Measurements from ENCODE around the gene SMG6.

Gene SMG6

DNA sequence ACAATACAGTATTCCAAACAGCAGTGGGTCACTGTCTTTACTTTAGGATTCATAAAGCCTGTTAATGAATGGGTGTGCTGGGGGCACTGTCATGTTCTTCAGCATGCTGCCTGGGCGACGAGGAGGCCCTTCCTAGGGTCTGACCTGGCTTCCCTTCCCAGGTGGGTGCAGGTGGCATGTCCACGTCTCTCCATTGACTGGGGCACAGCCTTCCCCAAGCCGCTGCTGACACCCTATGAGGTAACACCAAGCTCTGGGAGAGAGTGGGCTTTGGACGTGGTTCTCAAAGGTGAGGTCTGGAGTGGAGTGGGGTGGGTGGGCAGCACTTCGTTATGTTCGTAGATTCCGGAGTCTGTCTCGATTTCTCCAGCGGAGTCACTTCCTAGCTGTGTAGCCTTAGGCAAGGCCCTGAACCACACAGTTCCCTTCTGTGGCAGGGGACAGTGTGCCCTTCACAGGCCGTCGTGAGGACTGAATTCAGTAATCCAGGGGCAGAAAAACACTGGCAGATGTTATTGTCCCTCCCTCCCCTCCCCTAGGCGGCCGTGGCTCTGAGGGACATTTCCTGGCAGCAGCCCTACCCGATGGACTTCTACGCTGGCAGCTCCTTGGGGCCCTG, 262.5 kb downstream of the SMG6 start:
- DNase-seq: no peak

DNA sequence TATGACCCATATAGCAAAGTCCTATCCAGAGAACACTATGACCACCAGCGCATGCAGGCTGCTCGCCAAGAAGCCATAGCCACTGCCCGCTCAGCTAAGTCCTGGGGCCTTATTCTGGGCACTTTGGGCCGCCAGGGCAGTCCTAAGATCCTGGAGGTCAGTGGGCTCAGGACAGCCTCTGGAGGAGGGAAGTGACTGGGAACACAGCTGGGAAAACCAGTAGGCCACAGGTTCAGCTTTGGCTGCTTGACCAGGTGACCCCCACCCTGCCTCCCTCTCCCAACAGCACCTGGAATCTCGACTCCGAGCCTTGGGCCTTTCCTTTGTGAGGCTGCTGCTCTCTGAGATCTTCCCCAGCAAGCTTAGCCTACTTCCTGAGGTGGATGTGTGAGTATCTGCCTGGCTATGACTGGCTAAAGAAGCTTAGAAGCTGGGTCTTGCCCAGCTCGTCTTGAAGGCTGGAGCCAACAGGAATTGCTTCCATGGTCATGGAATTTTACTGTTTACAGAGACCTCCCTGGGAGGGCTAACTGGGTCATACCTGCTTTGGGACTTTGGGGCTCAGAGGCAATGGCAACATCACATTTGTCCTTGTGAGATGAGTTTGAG, 263.3 kb downstream of the SMG6 start:
- DNase-seq: no peak

DNA sequence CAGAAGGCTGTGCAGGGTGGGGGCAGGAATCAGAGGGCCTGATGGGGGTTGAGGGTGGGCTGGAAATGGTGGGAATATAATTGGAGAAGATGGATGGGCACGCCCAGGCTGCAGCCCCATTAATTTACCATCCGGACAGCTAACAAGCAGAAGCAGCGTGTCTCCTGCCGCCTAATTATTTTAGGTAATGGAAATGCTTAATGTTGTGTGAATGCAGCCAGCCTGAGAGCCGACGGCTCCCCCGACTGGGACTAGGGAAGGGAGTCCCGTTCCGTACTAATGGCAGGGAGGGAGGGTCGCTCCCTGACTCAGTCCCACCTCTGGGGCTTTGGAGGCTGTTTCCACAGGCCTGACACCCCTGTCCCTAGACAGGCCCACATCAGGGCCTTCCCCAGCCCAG, 266.4 kb downstream of the SMG6 start:
- no peak for DNase-seq

DNA sequence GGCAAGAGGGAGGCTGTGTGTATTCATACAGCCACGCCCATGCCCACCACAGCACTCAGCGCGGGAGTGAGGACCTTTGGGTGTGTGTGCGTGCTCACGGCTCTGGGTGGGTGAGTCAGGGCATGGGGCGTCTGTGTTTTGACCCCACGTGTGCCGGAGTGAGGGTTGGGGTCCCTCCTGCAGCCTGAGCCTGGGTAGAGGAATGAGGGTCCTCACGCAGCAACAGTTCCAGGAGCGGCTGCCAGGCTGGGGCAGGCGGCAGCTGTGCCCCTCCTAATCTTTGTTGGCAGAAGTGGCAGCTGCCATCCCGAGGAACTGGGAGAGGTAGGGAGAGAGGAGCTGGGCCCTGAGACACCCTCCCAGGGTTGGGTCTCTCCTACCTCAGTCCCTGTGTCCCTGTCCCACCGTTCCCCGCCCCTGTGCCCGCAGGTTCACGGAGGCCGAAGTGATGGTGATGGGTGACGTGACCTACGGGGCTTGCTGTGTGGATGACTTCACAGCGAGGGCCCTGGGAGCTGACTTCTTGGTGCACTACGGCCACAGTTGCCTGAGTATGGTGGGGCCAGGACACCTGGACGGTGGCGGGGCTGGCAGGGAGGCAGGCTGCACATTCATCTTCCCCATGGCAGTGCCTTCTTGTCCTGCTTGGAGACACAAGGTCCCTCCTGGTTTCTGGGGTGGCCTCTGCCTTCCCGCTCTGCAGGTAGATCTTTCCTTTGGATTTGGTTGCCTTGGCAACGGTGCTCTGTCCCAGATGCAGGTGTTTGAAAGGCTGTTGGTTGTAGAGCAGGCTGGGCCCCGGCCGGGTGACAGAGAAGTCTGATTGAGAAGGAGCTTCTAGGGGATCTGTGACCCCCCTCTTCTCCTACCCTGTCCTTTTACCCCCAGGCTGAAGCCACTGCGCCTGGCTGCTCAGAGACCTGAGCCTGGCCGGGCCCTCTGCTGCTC, 267.8 kb downstream of the SMG6 start:
- DNase-seq: no peak

DNA sequence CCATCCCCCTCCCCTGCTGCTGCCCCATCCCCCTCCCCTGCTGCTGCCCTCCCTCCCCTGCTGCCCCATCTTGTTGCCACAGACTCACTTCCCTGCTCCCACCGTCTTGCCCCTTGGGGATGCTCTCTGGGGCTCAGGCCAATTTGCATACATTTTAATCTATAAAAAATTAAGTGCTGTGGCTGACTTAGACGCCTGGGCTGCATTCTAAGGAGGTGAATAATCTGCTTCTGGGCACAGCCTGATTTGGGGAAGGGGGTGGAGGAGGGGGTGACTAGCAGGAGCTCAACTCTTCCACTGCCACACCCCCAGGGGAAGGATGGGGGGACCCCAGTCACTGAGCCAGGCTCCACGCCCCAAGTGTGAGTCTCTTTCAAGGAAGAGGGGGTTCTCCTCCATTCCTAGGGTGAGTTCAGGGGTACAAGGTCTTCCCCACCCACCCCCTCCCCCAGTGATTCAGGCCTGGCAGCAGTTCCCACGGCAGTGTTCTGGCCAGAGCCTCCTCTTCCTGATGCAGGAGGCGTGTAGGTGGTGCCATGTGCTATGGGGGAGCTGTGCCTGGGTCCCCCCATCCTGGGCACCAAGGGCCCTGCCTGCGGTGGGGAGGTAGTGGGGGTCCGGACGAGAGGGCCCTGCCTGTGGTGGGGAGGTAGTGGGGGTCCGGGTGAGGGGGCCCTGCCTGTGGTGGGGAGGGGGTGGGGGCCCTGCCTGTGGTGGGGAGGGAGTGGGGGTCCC, 268.6 kb downstream of the SMG6 start:
- no peak for DNase-seq

DNA sequence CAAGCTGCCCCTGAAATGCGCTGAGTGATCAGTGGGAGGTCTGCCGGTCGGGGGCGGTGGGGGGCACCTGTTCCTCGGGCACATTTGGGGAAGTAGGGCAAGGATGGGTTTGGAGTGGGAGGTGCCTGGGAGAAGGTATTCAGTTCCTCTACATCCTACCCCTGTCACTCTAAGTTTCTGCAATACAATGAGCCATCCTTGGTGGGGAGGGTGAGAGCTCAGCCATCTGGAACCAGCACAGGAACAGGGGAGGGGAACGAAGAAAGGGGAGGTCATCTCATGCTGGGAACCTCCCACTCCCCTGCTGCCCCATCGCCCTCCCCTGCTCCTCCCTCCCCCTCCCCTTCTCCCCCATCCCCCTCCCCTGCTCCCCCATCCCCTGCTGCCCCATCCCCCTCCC, 269.4 kb downstream of the SMG6 start:
- no peak for DNase-seq

DNA sequence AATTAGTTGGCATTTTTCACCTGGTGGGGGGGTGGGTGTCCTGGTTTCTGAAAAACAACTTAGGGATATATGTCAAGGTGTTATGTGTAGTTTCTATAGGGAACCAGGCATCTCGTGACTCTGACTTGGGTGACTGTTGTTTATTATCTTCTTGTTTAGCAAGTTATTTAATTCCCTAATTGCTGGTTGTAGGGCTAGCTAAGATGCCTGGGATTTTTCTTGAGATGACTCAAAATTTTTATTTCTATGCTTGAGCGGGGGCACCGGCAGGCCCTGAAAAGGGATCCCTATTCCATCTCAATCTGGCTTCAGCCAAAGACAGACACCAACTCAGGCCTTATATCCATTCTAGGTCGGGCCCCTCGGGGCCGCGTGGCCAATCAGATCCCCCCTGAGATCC, 270.4 kb downstream of the SMG6 start:
- no peak for DNase-seq

DNA sequence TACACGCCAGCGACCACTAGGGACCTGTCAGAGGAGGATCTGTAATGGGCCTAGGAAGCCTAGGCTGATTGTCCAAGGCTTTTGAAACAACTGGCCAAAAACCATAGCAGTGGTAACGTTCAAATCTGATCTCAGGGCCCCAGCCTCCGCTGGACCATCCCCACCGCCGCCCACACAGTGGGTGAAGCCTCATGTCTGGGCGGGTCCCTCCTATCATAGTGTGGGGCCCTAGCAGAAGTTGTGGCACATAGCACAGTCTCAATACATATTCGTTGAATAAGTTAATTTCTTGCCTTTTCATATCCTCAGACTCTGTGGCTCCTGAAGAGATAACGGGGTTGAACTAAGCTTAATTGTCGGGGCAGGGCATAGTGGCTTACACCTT, 272.8 kb downstream of the SMG6 start:
- no peak for DNase-seq

DNA sequence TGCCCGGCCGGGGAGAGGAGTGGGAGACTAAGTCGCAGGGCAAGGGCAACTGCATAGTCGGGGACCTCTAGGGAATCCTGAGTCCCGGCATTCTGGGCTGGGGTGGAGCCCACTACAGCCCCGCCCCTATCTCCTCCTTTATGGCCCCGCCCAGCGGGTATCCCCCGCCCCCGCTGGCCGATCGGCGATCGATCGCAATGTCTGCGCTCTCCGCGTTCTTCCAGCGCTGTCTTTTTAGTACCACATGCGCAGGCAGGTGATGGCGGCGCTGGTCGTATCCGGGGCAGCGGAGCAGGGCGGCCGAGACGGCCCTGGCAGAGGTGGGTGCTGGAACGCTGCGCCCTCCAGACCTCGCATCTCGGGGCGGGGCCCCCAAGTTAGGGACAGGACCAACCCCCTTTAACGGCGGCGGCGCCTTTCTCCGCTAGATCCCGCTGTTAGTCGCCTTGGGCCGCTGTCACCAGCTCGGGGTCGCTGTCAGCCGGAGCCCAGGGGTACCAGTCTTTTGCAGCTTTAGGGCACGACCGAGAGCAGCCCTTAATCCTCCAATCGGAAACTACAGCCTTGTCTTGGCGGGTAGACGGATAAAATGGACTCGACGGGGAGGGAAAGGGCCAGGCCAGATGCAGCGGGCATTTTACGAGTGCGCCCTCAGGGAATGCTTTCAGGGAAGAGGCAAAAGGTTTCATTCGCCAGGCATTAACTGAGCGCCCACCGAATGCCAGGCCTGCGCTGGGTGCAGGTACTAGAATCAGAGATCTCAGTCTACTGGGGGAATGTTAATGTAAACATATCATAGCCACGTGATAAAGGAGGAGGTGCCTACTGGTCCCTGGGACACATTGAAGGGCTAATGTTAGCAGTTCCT, 273.4 kb downstream of the SMG6 start, which contains the start of gene DPH1:
Gene DPH1 (plus strand): TSS at position 243 of the 868 bp plus-strand sequence. CDS start 17 bp downstream, at position 260.
- DNase-seq: peak; percentile 59

DNA sequence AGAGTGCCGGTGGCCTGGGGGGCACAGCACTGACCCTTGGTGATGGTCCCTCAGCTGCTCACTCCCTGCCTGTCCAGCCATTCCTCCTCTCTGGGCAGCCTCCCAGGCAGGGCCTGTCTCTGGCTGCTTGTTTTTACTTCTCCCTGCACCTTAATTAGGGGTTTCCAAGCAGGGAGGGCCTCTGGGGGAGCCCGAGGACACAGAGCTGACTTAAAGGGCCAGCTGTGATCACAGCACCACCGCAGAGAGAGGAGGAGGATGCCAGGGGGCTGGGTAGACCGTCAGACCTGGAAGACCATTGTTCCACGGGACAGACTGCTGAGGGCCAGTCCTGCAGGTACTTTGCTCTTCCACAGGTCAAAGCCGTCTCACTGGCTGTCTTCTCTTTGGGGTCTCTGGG, 274.8 kb downstream of the SMG6 start:
- no peak for DNase-seq

DNA sequence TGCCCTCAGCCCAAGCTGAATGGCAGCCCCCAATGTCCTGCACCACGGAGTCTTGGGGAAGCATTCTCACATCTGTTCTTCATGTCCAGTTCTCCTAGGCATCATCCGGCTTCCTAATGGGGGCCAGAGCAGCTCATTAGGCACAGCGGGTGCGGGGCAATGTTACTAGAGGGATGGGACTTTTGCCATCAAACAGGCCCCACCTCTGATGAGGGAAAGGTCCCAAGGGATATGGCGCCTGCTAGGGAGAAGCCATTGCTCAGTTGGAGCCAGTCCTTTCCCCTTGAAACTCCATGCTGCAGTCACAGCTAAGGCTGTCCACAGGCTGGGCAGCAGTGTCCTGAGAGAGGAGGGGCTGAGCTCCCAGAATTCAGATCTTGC, 275.4 kb downstream of the SMG6 start:
- DNase-seq: no peak

DNA sequence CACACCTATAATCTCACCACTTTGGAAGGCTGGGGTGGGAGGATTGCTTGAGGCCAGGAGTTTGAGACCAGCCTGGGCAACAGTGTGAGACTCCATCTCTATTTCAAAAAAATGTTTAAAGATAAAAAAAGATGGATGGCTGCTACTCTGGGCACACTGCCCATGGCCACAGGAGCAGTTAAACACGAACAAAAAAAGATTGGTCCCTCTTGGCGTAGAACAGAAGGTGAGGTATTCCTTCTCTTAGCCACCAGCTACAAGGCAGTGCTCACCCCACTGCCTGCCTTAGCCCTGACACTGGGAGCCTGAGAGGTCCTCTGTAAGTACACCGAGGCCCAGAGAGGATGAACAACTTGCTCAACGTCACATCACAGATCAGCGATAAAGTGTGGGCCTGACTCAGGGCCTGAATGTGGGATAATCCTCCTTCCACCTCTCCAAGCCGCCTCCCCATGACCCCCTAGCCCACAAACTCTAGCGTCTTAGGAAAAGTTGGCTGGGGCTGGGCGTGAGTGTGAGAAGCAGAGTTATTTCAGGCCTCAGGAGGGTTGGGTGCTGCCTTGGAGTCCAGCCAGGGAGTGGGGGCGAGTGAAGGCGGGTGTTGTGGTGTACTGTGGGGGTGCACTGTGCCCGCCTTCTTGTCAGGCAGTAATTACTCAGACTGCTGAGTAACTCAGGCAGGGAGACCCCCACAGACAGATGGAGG, 275.9 kb downstream of the SMG6 start:
- DNase-seq: no peak

DNA sequence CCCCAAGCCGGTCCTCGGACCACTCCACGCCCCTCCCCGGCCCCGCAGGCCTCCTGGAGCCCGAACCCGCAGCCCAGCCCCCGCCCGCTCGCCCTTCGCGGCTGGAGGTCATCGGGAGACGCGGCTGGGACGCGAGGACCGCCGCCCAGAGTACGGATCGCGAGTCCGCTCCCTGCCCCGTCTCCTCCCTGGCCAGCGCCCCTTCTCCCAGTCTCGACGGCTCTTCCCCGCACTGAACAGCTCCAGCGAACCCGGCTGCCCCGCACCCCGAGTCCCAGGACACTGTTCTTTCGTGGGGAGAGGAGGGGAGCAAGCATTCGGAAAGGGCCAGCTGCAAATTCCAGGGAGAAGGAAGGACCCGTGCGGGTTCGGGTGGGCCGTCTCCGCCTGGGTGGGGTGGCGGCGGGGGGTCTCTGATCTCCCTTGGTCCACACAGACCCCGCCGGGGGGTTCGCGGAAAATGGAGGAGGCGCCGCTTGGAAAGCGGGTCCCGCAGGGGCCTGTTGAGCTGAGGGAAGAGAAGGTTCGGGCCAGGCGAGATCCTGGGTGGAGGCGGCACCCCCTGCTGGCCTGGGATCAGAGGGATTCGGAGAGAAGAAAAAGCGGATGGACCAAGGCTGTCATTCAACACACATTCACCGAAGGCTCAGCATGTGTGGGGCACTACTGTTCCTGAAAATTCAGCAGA, 277.8 kb downstream of the SMG6 start:
- DNase-seq: no peak

DNA sequence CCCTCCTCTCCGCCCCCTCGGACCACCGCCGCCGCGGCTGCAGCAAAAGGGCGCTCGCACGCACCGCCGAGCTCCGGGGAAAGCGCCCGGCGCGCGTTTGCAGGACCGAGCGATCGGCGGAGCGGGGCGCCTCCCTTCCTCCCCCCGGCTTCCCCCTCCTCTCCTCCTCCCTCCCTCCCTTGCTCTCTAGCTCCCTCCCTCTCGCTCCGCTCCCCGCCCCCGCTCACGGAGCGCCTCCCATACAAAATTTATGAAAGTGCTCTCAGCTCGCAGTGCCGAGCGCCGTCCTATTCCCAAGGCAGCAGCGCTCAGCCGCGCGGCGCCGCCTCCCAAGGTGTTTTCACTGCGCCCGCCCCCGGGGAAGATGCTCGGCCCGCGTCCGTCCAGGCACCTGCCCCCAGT, 278.4 kb downstream of the SMG6 start, which contains the start of gene RTN4RL1:
Gene RTN4RL1 (minus strand): TSS at position 115 of the 402 bp plus-strand sequence. CDS start 469 bp downstream, outside the sequence.
- DNase-seq: no peak

DNA sequence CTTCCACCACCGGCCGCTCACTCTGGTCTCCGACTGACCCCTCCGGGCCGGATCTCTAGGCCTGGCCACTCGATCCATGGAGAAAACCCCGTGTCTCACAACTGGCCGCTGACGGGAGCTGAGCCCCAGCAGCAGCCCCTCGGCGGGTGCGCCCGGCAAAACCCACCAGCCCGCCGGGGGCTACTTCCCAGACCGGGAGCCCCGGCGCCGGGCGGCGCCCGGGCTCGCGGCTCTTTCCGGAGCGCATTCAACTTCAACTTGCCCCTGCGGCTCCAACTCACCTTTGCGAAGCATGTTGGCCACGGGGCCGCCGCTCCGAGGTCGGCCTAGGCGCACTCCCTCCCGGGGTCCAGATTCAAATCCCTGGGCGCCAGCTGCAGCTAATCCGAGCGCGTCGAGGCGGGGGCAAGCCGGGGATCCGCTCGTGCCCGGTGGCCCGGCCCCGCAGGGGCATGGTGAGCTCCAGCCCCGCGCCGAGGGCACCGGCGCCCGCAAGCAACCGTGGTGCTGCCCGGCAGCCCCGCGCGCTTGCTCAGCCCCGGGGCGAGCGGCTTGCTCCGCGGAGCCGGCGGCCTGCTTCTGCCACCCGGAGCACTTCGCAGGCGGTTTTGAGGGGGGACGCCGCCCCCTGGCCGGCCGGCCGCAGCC, 278.9 kb downstream of the SMG6 start:
- DNase-seq: no peak

DNA sequence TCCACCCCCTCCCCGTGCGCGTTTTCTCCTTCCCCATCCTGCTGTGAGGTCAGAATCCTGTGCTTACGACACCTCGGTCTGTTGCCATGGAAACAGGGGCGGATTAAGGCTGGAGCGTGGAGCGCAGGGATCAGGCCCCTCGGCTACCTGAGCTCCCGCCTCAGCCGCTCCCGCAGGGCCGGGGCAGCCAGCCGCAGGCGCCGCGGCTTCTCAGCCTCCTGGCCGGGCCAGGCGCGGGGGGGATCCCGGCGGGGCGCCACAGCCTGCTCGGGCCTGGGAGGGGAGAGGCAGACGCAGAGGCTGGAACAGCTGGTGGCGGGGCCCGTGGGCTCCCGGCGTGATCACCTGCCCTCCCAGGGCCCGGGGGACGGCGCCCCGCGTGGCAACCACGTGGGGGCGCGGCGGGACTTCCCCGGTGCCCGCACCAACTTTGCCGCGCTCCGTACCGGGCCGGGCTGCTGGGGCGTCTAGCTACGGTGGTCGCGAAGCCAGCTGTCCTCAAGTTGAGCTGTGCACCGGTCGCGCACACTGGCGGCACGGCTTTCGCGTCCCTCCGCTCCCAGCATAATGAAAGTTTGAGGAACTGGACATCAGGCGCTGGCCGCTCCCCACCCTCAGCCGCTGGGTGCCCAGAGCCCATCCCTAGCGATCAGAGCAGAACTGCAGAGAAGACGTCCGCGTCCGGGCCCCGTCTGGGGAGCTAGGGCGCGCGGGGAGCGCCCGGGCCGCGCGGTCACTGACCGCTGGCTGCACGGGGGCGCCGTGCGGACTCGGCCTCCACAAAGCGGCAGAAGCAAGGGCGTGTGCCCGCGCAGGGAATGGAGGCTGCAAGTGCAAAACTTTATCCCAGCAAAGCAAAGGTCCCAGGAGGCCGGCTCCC, 279.7 kb downstream of the SMG6 start:
- no peak for DNase-seq

DNA sequence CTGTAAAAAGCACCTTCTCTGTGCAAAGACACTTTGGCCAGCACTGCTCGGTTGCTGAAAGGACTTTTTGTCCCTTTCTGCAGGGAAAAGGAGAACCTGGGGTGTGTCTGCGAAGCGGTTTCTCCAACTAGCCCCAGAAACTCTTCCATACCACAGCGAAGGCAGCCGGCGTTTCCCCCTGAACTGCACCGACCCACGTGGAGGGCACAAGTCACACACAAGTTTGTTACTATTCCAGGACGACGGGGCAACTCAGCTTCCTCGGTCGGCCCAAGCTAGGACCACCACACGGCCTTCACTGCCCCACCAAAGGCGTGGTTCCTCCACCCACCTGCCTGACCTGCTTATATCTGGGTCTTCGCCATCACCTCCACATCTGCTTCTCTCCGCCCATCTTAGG, 280.3 kb downstream of the SMG6 start:
- DNase-seq: no peak

DNA sequence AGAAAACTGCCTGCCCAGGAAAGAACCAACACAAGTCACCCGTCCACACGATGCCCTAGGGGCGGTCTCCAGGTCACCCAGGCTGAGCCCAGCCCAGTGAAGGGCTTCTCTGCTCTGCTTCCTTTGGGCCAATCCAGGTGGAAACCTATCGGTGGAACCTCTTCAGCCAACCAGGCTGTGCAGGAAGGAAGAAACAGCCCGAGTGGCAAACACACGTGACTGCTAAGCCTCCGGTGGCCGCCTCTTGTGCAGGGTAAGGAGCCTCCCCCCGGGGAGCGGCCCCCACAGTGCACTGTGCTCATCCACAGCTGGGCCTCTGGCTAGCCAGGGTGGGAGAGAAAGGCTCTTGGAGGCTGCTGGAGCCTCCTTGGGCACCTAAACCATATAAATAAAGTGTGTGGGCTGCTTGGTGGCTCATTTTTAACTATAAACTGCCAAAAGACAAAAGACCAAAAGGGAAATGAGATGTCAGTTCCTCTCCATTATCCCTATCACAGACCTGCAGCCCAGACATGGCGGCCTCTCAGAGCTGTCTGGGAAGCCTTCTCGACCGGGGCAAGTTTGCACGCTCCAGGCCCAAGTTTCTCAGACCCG, 280.8 kb downstream of the SMG6 start:
- DNase-seq: no peak

DNA sequence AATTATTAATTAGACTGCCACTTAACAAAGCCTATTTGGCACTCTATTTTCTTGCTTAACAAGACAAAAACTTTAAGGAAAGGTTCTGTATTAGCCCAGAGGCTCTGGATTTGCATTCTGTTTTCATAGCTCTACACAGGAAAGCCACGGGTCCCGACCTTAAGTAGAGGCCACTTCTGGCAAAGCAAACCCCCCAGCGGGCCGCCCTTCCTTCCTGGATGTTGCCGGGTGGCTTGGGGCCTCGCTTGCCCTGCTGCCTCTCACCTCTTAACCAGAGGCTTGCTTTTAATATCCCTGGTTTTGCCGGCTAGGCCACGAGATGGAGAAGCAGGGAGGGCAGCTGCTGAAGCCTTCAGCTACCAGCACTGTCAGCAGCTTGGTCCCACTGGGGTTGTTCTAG, 282.9 kb downstream of the SMG6 start:
- DNase-seq: no peak
